Right lobe of liver (tissue), 6 donors: ENCODE data around the gene CRB1. TPM values are rescaled to one million over a fixed set of nuclear protein-coding genes. Genes with fewer than 3 reads are reported as not detected.

ENCODE experiments used
- ATAC-seq, 4 donors: fragments of 200-7000 bp; cut with Tn5 transposase; one replicate each; pipeline ENCODE4 v1.9.1; 2020; ENCODE audit warnings: mild to moderate bottlenecking in 4 of 4, moderate library complexity in 4 of 4
- DNase-seq, 3 donors: peaks; one replicate each; pipeline ENCODE4 v3.0.0-alpha.2; 2020
- H3K27ac ChIP-seq, 3 donors: fragments of 200-600 bp; one replicate each; pipeline ENCODE4 v1.8.0; 2022
- H3K27me3 ChIP-seq, 2 donors: fragments of 200-600 bp; one replicate each; pipeline ENCODE4 v1.8.0; 2022
- H3K36me3 ChIP-seq, 4 donors: fragments of 200-600 bp; sonication (generic) in 1 of 4; one replicate each; pipeline versions ENCODE4 v1.5.1 to v1.8.0; 2017 to 2022; ENCODE audit warnings: control low read depth in 1 of 4
- H3K4me1 ChIP-seq, 4 donors: fragments of 200-600 bp; sonication (generic) in 1 of 4; one replicate each; pipeline versions ENCODE4 v1.5.1 to v1.8.0; 2017 to 2022; ENCODE audit warnings: control low read depth in 1 of 4
- H3K4me3 ChIP-seq, 3 donors: fragments of 200-600 bp; one replicate each; pipeline ENCODE4 v1.8.0; 2022
- H3K9me3 ChIP-seq, 4 donors: fragments of 200-600 bp; sonication (generic) in 1 of 4; one replicate each; pipeline versions ENCODE4 v1.5.1 to v1.8.0; 2017 to 2022; ENCODE audit warnings: control low read depth in 1 of 4
- CTCF ChIP-seq, 4 donors: fragments of 200-600 bp in 3 of 4; fragments of 450-650 bp in 1 of 4; IDR thresholded peaks; one replicate each; pipeline versions ENCODE4 v1.5.1 to v1.8.0; 2016 to 2022; ENCODE audit warnings: antibody characterized with exemption in 4 of 4, mild to moderate bottlenecking in 2 of 4
- POLR2A ChIP-seq: fragments of 450-650 bp; IDR thresholded peaks from one replicate; pipeline ENCODE4 v1.6.1; 2017; ENCODE audit warnings: antibody characterized with exemption, mild to moderate bottlenecking
- WGBS: methylation state at CpG from one replicate; pipeline ENCODE4 v1.1.6; 2018; ENCODE audit warnings: low coverage, low lambda C conversion rate; ENCODE audit not compliant: insufficient coverage; ENCODE audit errors: missing lambda C conversion rate; 5-methylcytosine and 5-hydroxymethylcytosine counted together
- intact Hi-C, 2 donors: fragments of 100-400 bp; cut with DNase I; formaldehyde crosslinking; loops; one replicate each; pipeline versions ENCODE4 v1.11.2 to v1.14.1; 2022
- total RNA-seq, 6 experiments: library from RNA; depleted of rRNA in 2 of 6; stranded (reverse); fragments of >200 nt in 2 of 6; fragmentation: NEBNext Ultra II Directional in 3 of 6; extraction: Animal tissue kit (Norgen Biotek cat#: 25700) in 3 of 6; gene quantifications; one replicate each; pipeline versions ENCODE4 v1.1.0 to v1.2.4, GENCODE V29; 2016 to 2023
- donor health status: DM: no; HTN: yes; CAD: no.
- donor health status: DM: no; HTN: no; CAD: no.
- donor health status: DM: no; HTN: no; CAD: no.
- donor health status: DM: no; HTN: yes; CAD: no.
- donor health status: DM: no; HTN: yes; CAD: no.

The CRB1 gene
- total RNA-seq, 6 experiments from 2014 or later, result 0.29 TPM; not detected in 5

GRCh38 chr1:197462539-197462938 is 194.5 kb downstream of the CRB1 start:
- DNase-seq, result no peak
- no peak overlapping the region for H3K4me3 ChIP-seq
- peaks cover 0 to 9% (median 0%) of the 10 kb centered on the region in 4 donors for H3K4me1 ChIP-seq
- no peaks in the 10 kb centered on the region for H3K27me3 ChIP-seq
- TF ChIP-seq POLR2A (no peak), CTCF (IDR thresholded peaks at IDR 0.05) (no peak)
- no peaks in the 10 kb centered on the region for H3K9me3 ChIP-seq
- intact Hi-C loops, result no loop called here
- no peak for ATAC-seq
- H3K36me3 ChIP-seq, result no peaks in the 10 kb centered on the region
- 69% methylated on average over 5 of the region's 5 CpGs for WGBS
- H3K27ac ChIP-seq, result no peak overlapping the region

- Histone ChIP-seq H3K9me3 (no peaks in the 10 kb centered on the region), H3K36me3 (no peaks in the 10 kb centered on the region), H3K27ac (no peak overlapping the region), H3K4me1 (peaks cover 0 to 9% (median 0%) of the 10 kb centered on the region in 4 donors), H3K27me3 (no peaks in the 10 kb centered on the region), H3K4me3 (no peak overlapping the region)
- peak; percentile 45 to 72 (median 56) for ATAC-seq
- TF ChIP-seq POLR2A, result no peak
- no peak for TF ChIP-seq CTCF (IDR thresholded peaks at IDR 0.05)
- DNase-seq, result no peak
- intact Hi-C loops, result no loop called here
These were observed 195.1 kb downstream of the CRB1 start for GRCh38 chr1:197463142-197463541.

DNA sequence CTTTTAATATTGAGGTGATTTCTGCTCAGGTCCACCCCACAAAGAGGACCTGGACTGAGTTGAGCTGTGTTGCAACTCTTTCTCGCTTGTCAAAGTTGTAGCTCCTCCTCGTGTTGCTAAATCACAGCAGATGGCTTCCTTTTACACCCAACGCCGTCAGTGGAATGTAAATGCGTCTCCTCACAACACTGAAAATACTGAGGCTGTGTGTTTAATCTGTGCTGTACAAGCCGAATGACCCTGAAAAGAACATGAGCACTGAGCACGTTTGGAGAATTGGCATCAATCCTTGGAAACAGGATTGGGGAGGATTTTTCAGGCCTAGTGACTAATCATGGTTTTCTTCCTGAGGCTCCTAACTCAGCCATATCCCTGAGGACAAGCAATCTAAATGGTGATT is 196.0 kb downstream of the CRB1 start:
- Histone ChIP-seq H3K4me1 (peaks cover 0 to 9% (median 0%) of the 10 kb centered on the region in 4 donors), H3K4me3 (no peak overlapping the region), H3K36me3 (no peaks in the 10 kb centered on the region), H3K9me3 (no peaks in the 10 kb centered on the region), H3K27ac (no peak overlapping the region), H3K27me3 (no peaks in the 10 kb centered on the region)
- 15% methylated on average over 7 of the region's 7 CpGs for WGBS
- DNase-seq (no peak), ATAC-seq (peak; percentile 85 to 97 (median 92))
- intact Hi-C loops, result no loop called here
- TF ChIP-seq POLR2A (no peak), CTCF (IDR thresholded peaks at IDR 0.05) (no peak)

DNA sequence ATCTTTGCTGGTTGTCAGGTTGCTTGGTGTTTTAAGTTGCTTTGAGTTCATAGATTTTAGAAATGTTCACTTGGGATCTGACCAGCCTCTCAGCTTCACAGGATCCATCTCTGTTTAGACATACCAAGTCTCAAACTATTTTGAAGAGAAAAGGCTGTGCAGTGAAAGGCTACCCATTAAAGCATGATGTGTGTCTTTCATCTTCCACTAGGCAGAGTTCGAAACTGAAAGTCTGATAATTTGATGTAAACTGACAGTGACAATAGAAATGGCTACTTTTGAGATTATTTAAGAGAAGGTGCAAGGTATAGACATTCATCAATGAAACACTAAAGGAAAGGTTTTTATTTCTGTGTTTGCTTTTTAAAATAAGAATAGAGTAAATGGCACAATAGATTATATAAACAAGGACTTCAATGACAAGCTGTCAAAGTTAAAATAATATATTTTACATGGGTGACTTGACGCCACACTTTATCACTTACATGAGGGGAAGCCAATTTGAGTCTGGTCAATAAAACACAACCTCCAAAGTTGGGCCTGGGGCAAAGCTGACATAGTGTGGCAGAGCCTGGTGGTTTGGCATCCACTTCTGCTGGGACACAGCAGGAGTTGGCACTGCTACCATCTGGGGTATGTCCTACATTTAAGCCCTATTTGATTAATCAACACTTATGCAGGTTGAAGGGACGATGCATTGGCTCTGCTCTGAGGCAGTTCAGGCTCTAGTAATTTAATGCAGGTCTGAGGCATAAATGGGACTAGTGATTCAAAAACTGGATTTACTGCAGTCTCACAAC is 197.7 kb downstream of the CRB1 start:
- intact Hi-C loops, result no loop called here
- no peak for ATAC-seq

More for the DNA sequence above, 197.7 kb downstream of the CRB1 start:
- TF ChIP-seq POLR2A (no peak), CTCF (IDR thresholded peaks at IDR 0.05) (no peak)
- H3K9me3 ChIP-seq, result no peaks in the 10 kb centered on the region
- peaks cover 0 to 9% (median 0%) of the 10 kb centered on the region in 4 donors for H3K4me1 ChIP-seq
- no peak overlapping the region for H3K27ac ChIP-seq
- 75% methylated on average over 3 of the region's 3 CpGs for WGBS
- no peaks in the 10 kb centered on the region for H3K36me3 ChIP-seq
- no peak overlapping the region for H3K4me3 ChIP-seq
- DNase-seq, result no peak
- no peaks in the 10 kb centered on the region for H3K27me3 ChIP-seq
